Measurements from ENCODE around the gene DIPK1A.

DIPK1A gene

DNA sequence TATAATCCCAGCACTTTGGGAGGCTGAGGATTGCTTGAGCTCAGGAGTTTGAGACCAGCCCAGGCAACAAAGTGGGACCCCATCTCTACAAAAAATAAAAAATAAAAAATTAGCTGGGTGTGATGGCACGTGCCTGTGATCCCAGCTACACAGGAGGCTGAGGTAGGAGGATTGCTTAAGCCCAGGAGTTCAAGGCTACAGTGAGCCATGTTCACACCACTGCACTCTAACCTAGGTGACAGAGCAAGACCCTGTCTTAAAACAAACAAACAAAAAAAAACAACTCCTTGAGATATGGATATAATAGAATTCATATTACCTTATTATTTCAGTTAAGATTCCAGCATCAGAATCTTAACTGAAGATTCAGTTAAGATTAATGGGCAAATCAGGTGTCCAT, 77.1 kb downstream of the DIPK1A start:
- Histone ChIP-seq H3K14ac (ENCODE audit: low read length) (no peak overlapping the region), H3K23ac (ENCODE audit: low read length) (no peak overlapping the region), H3K36me3 (ENCODE audit: control insufficient read depth in 1 of 2, insufficient read depth in 2 of 2, low read length in 2 of 2) (no peaks in the 10 kb centered on the region), H3K9me3 (ENCODE audit: insufficient read depth, low read depth, low read length) (no peaks in the 10 kb centered on the region), H2BK120ac (ENCODE audit: insufficient read depth, low read length, poor library complexity) (no peak overlapping the region), H2AK5ac (ENCODE audit: low read length) (no peak overlapping the region), H3K27ac (ENCODE audit: low read depth, low read length) (no peak overlapping the region), H3K4me1 (ENCODE audit: control insufficient read depth in 1 of 2, insufficient read depth in 2 of 2, low read length in 2 of 2) (peaks cover 0 to 5% of the 10 kb centered on the region in 2 experiments), H4K12ac (ENCODE audit: low read depth, low read length) (no peak overlapping the region), H3K9ac (ENCODE audit: low read length) (no peak overlapping the region), H3K27me3 (ENCODE audit: insufficient read depth, low read length) (no peaks in the 10 kb centered on the region), H4K91ac (ENCODE audit: low read depth, low read length) (no peak overlapping the region), H3K18ac (ENCODE audit: low read length) (no peak overlapping the region), H4K8ac (ENCODE audit: low read depth, low read length) (no peak overlapping the region), H3K4me3 (ENCODE audit: low read depth, low read length) (no peak overlapping the region), H2BK5ac (ENCODE audit: low read depth, low read length, poor library complexity) (no peak overlapping the region), H3K79me2 (ENCODE audit: control insufficient read depth, insufficient read depth, low read length, poor library complexity) (no peaks in the 10 kb centered on the region), H3K4me2 (ENCODE audit: low read length) (no peak overlapping the region), H2BK12ac (ENCODE audit: low read length) (no peak overlapping the region), H3K79me1 (ENCODE audit: low read length) (no peaks in the 10 kb centered on the region), H2AFZ (ENCODE audit: insufficient read depth, low read length, poor library complexity) (no peak overlapping the region), H3K4ac (ENCODE audit: low read depth, low read length) (no peak overlapping the region)
- no CpG with 5 or more reads among the region's 1 CpG for WGBS (ENCODE audit: extremely low coverage, insufficient coverage, insufficient read length)
- DNase-seq, result no peak

DNA sequence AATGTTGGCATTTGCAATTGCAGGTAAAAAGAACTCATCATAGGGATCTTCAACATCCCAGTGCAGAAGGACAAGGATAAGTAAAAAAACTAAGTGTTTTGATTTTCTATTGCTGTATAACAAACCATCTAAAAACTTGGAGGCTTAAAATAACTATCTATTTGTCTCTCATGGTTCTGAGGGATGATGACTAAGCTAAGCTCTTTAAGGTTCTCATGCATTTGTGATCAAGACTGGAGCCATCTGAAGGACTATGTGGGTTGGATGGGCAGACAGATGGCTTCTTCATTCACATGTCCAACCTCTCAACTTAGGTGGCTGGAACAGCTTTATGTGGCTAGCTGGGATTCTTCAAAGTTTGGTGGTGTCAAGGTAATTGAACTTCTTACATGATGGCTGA, 78.0 kb downstream of the DIPK1A start:
- no peak overlapping the region for H4K91ac ChIP-seq (ENCODE audit: low read depth, low read length)
- no peak overlapping the region for H2AFZ ChIP-seq (ENCODE audit: insufficient read depth, low read length, poor library complexity)
- no peak overlapping the region for H3K4ac ChIP-seq (ENCODE audit: low read depth, low read length)
- no peak overlapping the region for H4K12ac ChIP-seq (ENCODE audit: low read depth, low read length)
- H3K4me1 ChIP-seq (ENCODE audit: control insufficient read depth in 1 of 2, insufficient read depth in 2 of 2, low read length in 2 of 2), result peaks cover 0 to 5% of the 10 kb centered on the region in 2 experiments
- H3K79me2 ChIP-seq (ENCODE audit: control insufficient read depth, insufficient read depth, low read length, poor library complexity), result no peaks in the 10 kb centered on the region
- no peak overlapping the region for H3K14ac ChIP-seq (ENCODE audit: low read length)
- no peak overlapping the region for H2BK12ac ChIP-seq (ENCODE audit: low read length)
- H3K27ac ChIP-seq (ENCODE audit: low read depth, low read length), result no peak overlapping the region
- H3K9me3 ChIP-seq (ENCODE audit: insufficient read depth, low read depth, low read length), result no peaks in the 10 kb centered on the region
- H3K9ac ChIP-seq (ENCODE audit: low read length), result no peak overlapping the region
- H4K8ac ChIP-seq (ENCODE audit: low read depth, low read length), result no peak overlapping the region
- H3K18ac ChIP-seq (ENCODE audit: low read length), result no peak overlapping the region
- H3K79me1 ChIP-seq (ENCODE audit: low read length), result no peaks in the 10 kb centered on the region
- H3K23ac ChIP-seq (ENCODE audit: low read length), result no peak overlapping the region
- H2BK120ac ChIP-seq (ENCODE audit: insufficient read depth, low read length, poor library complexity), result no peak overlapping the region
- H3K27me3 ChIP-seq (ENCODE audit: insufficient read depth, low read length), result no peaks in the 10 kb centered on the region
- H3K4me2 ChIP-seq (ENCODE audit: low read length), result no peak overlapping the region
- no peak for DNase-seq
- H3K36me3 ChIP-seq (ENCODE audit: control insufficient read depth in 1 of 2, insufficient read depth in 2 of 2, low read length in 2 of 2), result no peaks in the 10 kb centered on the region
- H2AK5ac ChIP-seq (ENCODE audit: low read length), result no peak overlapping the region
- no peak overlapping the region for H3K4me3 ChIP-seq (ENCODE audit: low read depth, low read length)
- no peak overlapping the region for H2BK5ac ChIP-seq (ENCODE audit: low read depth, low read length, poor library complexity)

DNA sequence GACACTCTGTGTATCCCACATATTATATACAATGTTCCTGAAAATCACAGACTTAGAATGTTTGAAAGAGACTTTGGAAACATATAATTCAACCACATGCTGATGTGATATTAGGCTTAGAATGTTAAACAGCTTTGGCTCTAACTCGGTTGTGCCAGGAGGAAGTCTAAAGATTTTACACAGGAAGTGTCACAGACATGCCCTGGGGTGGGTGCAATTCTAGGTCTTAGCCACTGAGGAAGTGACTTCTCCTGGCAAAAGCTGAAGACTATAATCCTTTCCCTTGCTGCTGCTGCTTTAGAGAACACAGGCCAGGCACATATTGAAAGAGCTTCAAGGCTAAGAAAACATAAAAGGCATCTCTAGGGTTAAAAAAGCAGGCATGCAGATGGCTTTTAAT, 78.4 kb downstream of the DIPK1A start:
- no peak for DNase-seq
- Histone ChIP-seq H3K27ac (ENCODE audit: low read depth, low read length) (no peak overlapping the region), H4K91ac (ENCODE audit: low read depth, low read length) (no peak overlapping the region), H3K4me3 (ENCODE audit: low read depth, low read length) (no peak overlapping the region), H3K4me2 (ENCODE audit: low read length) (no peak overlapping the region), H2BK12ac (ENCODE audit: low read length) (no peak overlapping the region), H4K8ac (ENCODE audit: low read depth, low read length) (no peak overlapping the region), H2AFZ (ENCODE audit: insufficient read depth, low read length, poor library complexity) (no peak overlapping the region), H4K12ac (ENCODE audit: low read depth, low read length) (no peak overlapping the region), H2AK5ac (ENCODE audit: low read length) (no peak overlapping the region), H2BK5ac (ENCODE audit: low read depth, low read length, poor library complexity) (no peak overlapping the region), H3K4me1 (ENCODE audit: control insufficient read depth in 1 of 2, insufficient read depth in 2 of 2, low read length in 2 of 2) (peaks cover 0 to 5% of the 10 kb centered on the region in 2 experiments), H2BK120ac (ENCODE audit: insufficient read depth, low read length, poor library complexity) (no peak overlapping the region), H3K27me3 (ENCODE audit: insufficient read depth, low read length) (no peaks in the 10 kb centered on the region), H3K4ac (ENCODE audit: low read depth, low read length) (no peak overlapping the region), H3K14ac (ENCODE audit: low read length) (no peak overlapping the region), H3K9ac (ENCODE audit: low read length) (no peak overlapping the region), H3K9me3 (ENCODE audit: insufficient read depth, low read depth, low read length) (no peaks in the 10 kb centered on the region), H3K79me2 (ENCODE audit: control insufficient read depth, insufficient read depth, low read length, poor library complexity) (no peaks in the 10 kb centered on the region), H3K36me3 (ENCODE audit: control insufficient read depth in 1 of 2, insufficient read depth in 2 of 2, low read length in 2 of 2) (no peaks in the 10 kb centered on the region), H3K18ac (ENCODE audit: low read length) (no peak overlapping the region), H3K79me1 (ENCODE audit: low read length) (no peaks in the 10 kb centered on the region), H3K23ac (ENCODE audit: low read length) (no peak overlapping the region)
- no CpG with 5 or more reads among the region's 1 CpG for WGBS (ENCODE audit: extremely low coverage, insufficient coverage, insufficient read length)

- Histone ChIP-seq H4K91ac (ENCODE audit: low read depth, low read length) (no peak overlapping the region), H2BK5ac (ENCODE audit: low read depth, low read length, poor library complexity) (no peak overlapping the region), H2BK120ac (ENCODE audit: insufficient read depth, low read length, poor library complexity) (no peak overlapping the region), H3K27me3 (ENCODE audit: insufficient read depth, low read length) (no peaks in the 10 kb centered on the region), H3K4me1 (ENCODE audit: control insufficient read depth in 1 of 2, insufficient read depth in 2 of 2, low read length in 2 of 2) (peaks cover 0 to 5% of the 10 kb centered on the region in 2 experiments), H3K18ac (ENCODE audit: low read length) (no peak overlapping the region), H3K23ac (ENCODE audit: low read length) (no peak overlapping the region), H3K79me1 (ENCODE audit: low read length) (no peaks in the 10 kb centered on the region), H4K12ac (ENCODE audit: low read depth, low read length) (no peak overlapping the region), H3K9me3 (ENCODE audit: insufficient read depth, low read depth, low read length) (no peaks in the 10 kb centered on the region), H3K4ac (ENCODE audit: low read depth, low read length) (no peak overlapping the region), H2AK5ac (ENCODE audit: low read length) (no peak overlapping the region), H3K14ac (ENCODE audit: low read length) (no peak overlapping the region), H2BK12ac (ENCODE audit: low read length) (no peak overlapping the region), H3K4me3 (ENCODE audit: low read depth, low read length) (no peak overlapping the region), H3K36me3 (ENCODE audit: control insufficient read depth in 1 of 2, insufficient read depth in 2 of 2, low read length in 2 of 2) (no peaks in the 10 kb centered on the region), H3K79me2 (ENCODE audit: control insufficient read depth, insufficient read depth, low read length, poor library complexity) (no peaks in the 10 kb centered on the region), H2AFZ (ENCODE audit: insufficient read depth, low read length, poor library complexity) (no peak overlapping the region), H3K27ac (ENCODE audit: low read depth, low read length) (no peak overlapping the region), H3K4me2 (ENCODE audit: low read length) (no peak overlapping the region), H4K8ac (ENCODE audit: low read depth, low read length) (no peak overlapping the region), H3K9ac (ENCODE audit: low read length) (no peak overlapping the region)
- no CpG with 5 or more reads among the region's 3 CpGs for WGBS (ENCODE audit: extremely low coverage, insufficient coverage, insufficient read length)
- no peak for DNase-seq
Observed at GRCh38 chr1:92881391-92881790, 79.9 kb downstream of the DIPK1A start.
